SK-N-SH treated with all-trans-retinoic acid at 6 μM for 48 hours (cell line): ENCODE measurements around the gene TMED8.

Experiments used
- ATAC-seq: fragments of 200-7000 bp; cut with Tn5 transposase; 3 replicates; pipeline ENCODE4 v1.9.1; 2020; ENCODE audit warnings: mild to moderate bottlenecking, moderate library complexity
- CSDC2 ChIP-seq: fragments of 250-450 bp; sonication (Bioruptor Pico); IDR thresholded peaks from 2 replicates; pipeline ENCODE4 v1.5.0; 2020; ENCODE audit warnings: mild to moderate bottlenecking, moderate library complexity
- CSRNP3 ChIP-seq: fragments of 250-450 bp; sonication (Bioruptor Pico); IDR thresholded peaks from 2 replicates; pipeline ENCODE4 v1.5.1; 2021; ENCODE audit warnings: mild to moderate bottlenecking, moderate library complexity
- ESRRG ChIP-seq: fragments of 250-450 bp; sonication (Bioruptor Pico); IDR thresholded peaks from 2 replicates; pipeline ENCODE4 v1.6.1; 2021; ENCODE audit warnings: mild to moderate bottlenecking
- GLIS3 ChIP-seq: fragments of 250-450 bp; sonication (Bioruptor Pico); IDR thresholded peaks from 2 replicates; pipeline ENCODE4 v1.5.0; 2020; ENCODE audit warnings: mild to moderate bottlenecking, moderate library complexity
- PATZ1 ChIP-seq: fragments of 250-450 bp; sonication (Bioruptor Pico); IDR thresholded peaks from 2 replicates; pipeline ENCODE4 v1.8.0; 2020; ENCODE audit warnings: mild to moderate bottlenecking, moderate library complexity, borderline replicate concordance
- POU6F1 ChIP-seq: fragments of 250-450 bp; sonication (Bioruptor Pico); IDR thresholded peaks from 2 replicates; pipeline ENCODE4 v1.8.0; 2021; ENCODE audit warnings: low read depth, mild to moderate bottlenecking, moderate library complexity, borderline replicate concordance
- PPARA ChIP-seq: fragments of 250-450 bp; sonication (Bioruptor Pico); IDR thresholded peaks from 2 replicates; pipeline ENCODE4 v1.5.0; 2020; ENCODE audit warnings: mild to moderate bottlenecking, borderline replicate concordance
- RARB ChIP-seq: fragments of 250-450 bp; sonication (Bioruptor Pico); IDR thresholded peaks from 2 replicates; pipeline ENCODE4 v1.8.0; 2021; ENCODE audit warnings: mild to moderate bottlenecking, moderate library complexity
- TSHZ2 ChIP-seq: fragments of 250-450 bp; sonication (Bioruptor Pico); IDR thresholded peaks from 2 replicates; pipeline ENCODE4 v1.5.0; 2020; ENCODE audit warnings: mild to moderate bottlenecking, moderate library complexity
- ZC3H10 ChIP-seq: fragments of 250-450 bp; sonication (Bioruptor Pico); IDR thresholded peaks from 2 replicates; pipeline ENCODE4 v1.5.1; 2021; ENCODE audit warnings: mild to moderate bottlenecking, moderate library complexity
- ZFP30 ChIP-seq: fragments of 450-650 bp; formaldehyde crosslinking; IDR thresholded peaks from 2 replicates; pipeline ENCODE4 v1.5.0; 2022; ENCODE audit warnings: mild to moderate bottlenecking, moderate library complexity
- ZNF565 ChIP-seq: fragments of 450-650 bp; formaldehyde crosslinking; conservative IDR thresholded peaks from 2 replicates; pipeline ENCODE4 v1.5.0; 2020; ENCODE audit warnings: low read depth, mild to moderate bottlenecking, moderate library complexity
- ZNF70 ChIP-seq: fragments of 450-650 bp; formaldehyde crosslinking; IDR thresholded peaks from 2 replicates; pipeline ENCODE4 v1.5.0; 2020; ENCODE audit warnings: mild to moderate bottlenecking, moderate library complexity

The TMED8 gene

GRCh38 chr14:77314539-77315457 lies 62.1 kb downstream of the TMED8 start:
- ATAC-seq = no peak; the same call in 2 of the 3 replicates
- TF ChIP-seq ZC3H10 (CRISPR knock-in tag) (no peak), ZNF565 (CRISPR knock-in tag) (no peak), TSHZ2 (CRISPR knock-in tag) (no peak), GLIS3 (CRISPR knock-in tag) (no peak), ESRRG (CRISPR knock-in tag) (no peak), PPARA (no peak)

- peak; percentile 79 for ATAC-seq
- no peak for TF ChIP-seq ZNF70 (CRISPR knock-in tag)
Observed at GRCh38 chr14:77314043-77314442, 62.9 kb downstream of the TMED8 start.

GRCh38 chr14:77313371-77313770 lies 63.5 kb downstream of the TMED8 start:
- ATAC-seq = no peak
- TF ChIP-seq CSRNP3 (CRISPR knock-in tag) = no peak
- no peak for TF ChIP-seq ZC3H10 (CRISPR knock-in tag)
- TF ChIP-seq RARB (CRISPR knock-in tag) = no peak

- no peak for ATAC-seq
Observed at GRCh38 chr14:77311217-77311616, 65.7 kb downstream of the TMED8 start.

GRCh38 chr14:77310026-77310425 lies 66.9 kb downstream of the TMED8 start:
- TF ChIP-seq ZFP30 (CRISPR knock-in tag) = no peak
- no peak for ATAC-seq

More at GRCh38 chr14:77311217-77311616, 65.7 kb downstream of the TMED8 start:
- no peak for TF ChIP-seq ESRRG (CRISPR knock-in tag)
- TF ChIP-seq, all 23 proteins: peak for 0

GRCh38 chr14:77309131-77309530 lies 67.8 kb downstream of the TMED8 start:
- TF ChIP-seq ESRRG (CRISPR knock-in tag) (no peak), CSRNP3 (CRISPR knock-in tag) (no peak), CSDC2 (CRISPR knock-in tag) (no peak), POU6F1 (CRISPR knock-in tag) (no peak), PATZ1 (CRISPR knock-in tag) (no peak), PPARA (no peak), GLIS3 (CRISPR knock-in tag) (no peak), ZFP30 (CRISPR knock-in tag) (no peak), RARB (CRISPR knock-in tag) (no peak), ZNF70 (CRISPR knock-in tag) (no peak)

More at GRCh38 chr14:77309131-77309530, 67.8 kb downstream of the TMED8 start:
- ATAC-seq = no peak
